GM23338 (cell line): ENCODE measurements around the gene PDIA4. TPM values are rescaled to one million over a fixed set of nuclear protein-coding genes. Genes with fewer than 3 reads are reported as not detected.
"Not testable (repeated sequence)": the region's sequence is repeated elsewhere in the genome, so short reads cannot be mapped to it uniquely, and the experiment has no call there.

ENCODE experiments used
- ATAC-seq: fragments of 200-7000 bp; cut with Tn5 transposase; 3 replicates; pipeline ENCODE4 v1.9.1; 2020
- DNase-seq: peaks from one replicate; pipeline ENCODE4 v3.0.0-alpha.2; 2015; ENCODE audit warnings: low spot score
- H2AFZ ChIP-seq: fragments of 200-600 bp; sonication (generic); 2 replicates; pipeline ENCODE4 v1.8.0; 2016; ENCODE audit warnings: antibody characterized with exemption, mild to moderate bottlenecking, moderate library complexity
- H3F3A ChIP-seq: fragments of 200-600 bp; sonication (generic); replicated peaks from 2 replicates; pipeline ENCODE4 v1.8.0; 2017; ENCODE audit warnings: antibody characterized with exemption, mixed run types, low read depth
- H3K27ac ChIP-seq: fragments of 200-600 bp; sonication (generic); 2 replicates; pipeline ENCODE4 v1.6.1; 2016; ENCODE audit warnings: low read depth
- H3K27me3 ChIP-seq: fragments of 200-600 bp; sonication (generic); 2 replicates; pipeline ENCODE4 v1.8.0; 2016; ENCODE audit warnings: mild to moderate bottlenecking, mixed run types, moderate library complexity; ENCODE audit not compliant: insufficient read depth
- H3K36me3 ChIP-seq: fragments of 200-600 bp; sonication (generic); 2 replicates; pipeline ENCODE4 v1.8.0; 2016; ENCODE audit warnings: mild to moderate bottlenecking; ENCODE audit not compliant: insufficient read depth
- H3K4me1 ChIP-seq: fragments of 200-600 bp; sonication (generic); 2 replicates; pipeline ENCODE4 v1.8.0; 2016; ENCODE audit warnings: mild to moderate bottlenecking, moderate library complexity; ENCODE audit not compliant: insufficient read depth
- H3K4me2 ChIP-seq: fragments of 200-600 bp; sonication (generic); 2 replicates; pipeline ENCODE4 v1.7.1; 2017; ENCODE audit warnings: mixed run types
- H3K4me3 ChIP-seq: fragments of 200-600 bp; sonication (generic); 2 replicates; pipeline ENCODE4 v1.6.1; 2016; ENCODE audit warnings: mixed run types
- H3K79me2 ChIP-seq: fragments of 200-600 bp; sonication (generic); replicated peaks from 2 replicates; pipeline ENCODE4 v1.8.0; 2017; ENCODE audit warnings: mild to moderate bottlenecking; ENCODE audit not compliant: insufficient read depth
- H3K9me2 ChIP-seq: fragments of 200-600 bp; sonication (generic); 2 replicates; pipeline ENCODE4 v1.8.0; 2017; ENCODE audit not compliant: insufficient read depth
- H4K20me1 ChIP-seq: fragments of 200-600 bp; sonication (generic); replicated peaks from 2 replicates; pipeline ENCODE4 v1.8.0; 2017; ENCODE audit warnings: mild to moderate bottlenecking; ENCODE audit not compliant: insufficient read depth
- H3K27ac Mint-ChIP-seq: 2 replicates; pipeline ENCODE4 v1.8.0; 2020; ENCODE audit warnings: inconsistent platforms, mild to moderate bottlenecking, moderate library complexity, mixed read lengths
- H3K27me3 Mint-ChIP-seq: 3 replicates; pipeline ENCODE4 v1.8.0; 2022; ENCODE audit warnings: low read depth, mild to moderate bottlenecking, moderate library complexity, mixed read lengths, inconsistent platforms; ENCODE audit not compliant: insufficient read depth, poor library complexity
- H3K36me3 Mint-ChIP-seq: 3 replicates; pipeline ENCODE4 v1.8.0; 2021; ENCODE audit warnings: low read depth, mild to moderate bottlenecking, inconsistent platforms, moderate library complexity, mixed read lengths
- H3K4me1 Mint-ChIP-seq: 3 replicates; pipeline ENCODE4 v1.8.0; 2020; ENCODE audit warnings: mild to moderate bottlenecking, inconsistent platforms, mixed read lengths
- H3K4me3 Mint-ChIP-seq: 3 replicates; pipeline ENCODE4 v1.8.0; 2021; ENCODE audit warnings: moderate library complexity, mild to moderate bottlenecking, inconsistent platforms, mixed read lengths
- H3K9me3 Mint-ChIP-seq: 3 replicates; pipeline ENCODE4 v1.8.0; 2020; ENCODE audit warnings: moderate library complexity, mild to moderate bottlenecking, inconsistent platforms, mixed read lengths
- CREB1 ChIP-seq: fragments of 250-450 bp; sonication (Bioruptor Pico); IDR thresholded peaks from 2 replicates; pipeline ENCODE4 v1.5.0; 2020; ENCODE audit warnings: low read depth, mild to moderate bottlenecking, moderate library complexity
- ETS1 ChIP-seq: IDR thresholded peaks from 2 replicates; pipeline ENCODE4 v1.6.1; 2016; ENCODE audit warnings: antibody characterized with exemption
- EZH2phosphoT487 ChIP-seq: fragments of 200-600 bp; sonication (generic); IDR thresholded peaks from one replicate; pipeline ENCODE4 v1.8.1; 2018; ENCODE audit warnings: antibody characterized with exemption; ENCODE audit not compliant: unreplicated experiment
- JUNB ChIP-seq: IDR thresholded peaks from one replicate; pipeline ENCODE4 v1.6.1; 2016; ENCODE audit warnings: antibody characterized with exemption; ENCODE audit not compliant: unreplicated experiment
- NANOG ChIP-seq: IDR thresholded peaks from 2 replicates; pipeline ENCODE4 v1.6.1; 2016; ENCODE audit warnings: antibody characterized with exemption, borderline replicate concordance
- POLR2AphosphoS5 ChIP-seq: IDR thresholded peaks from 2 replicates; pipeline ENCODE4 v1.6.1; 2016; ENCODE audit warnings: antibody characterized with exemption, low read depth
- ZNF114 ChIP-seq: fragments of 250-450 bp; sonication (Bioruptor Pico); IDR thresholded peaks from 2 replicates; pipeline ENCODE4 v1.5.0; 2020; ENCODE audit warnings: mild to moderate bottlenecking, moderate library complexity
- polyA plus RNA-seq: library from polyadenylated mRNA; unstranded; fragments of >200 nt; fragmentation: Nextera tagmentation; extraction: Ambion mirVana; gene quantifications from 2 replicates; pipeline ENCODE4 v1.2.1, GENCODE V29; 2016
- total RNA-seq: library from RNA; depleted of rRNA; stranded (reverse); fragments of >200 nt; shearing (Covaris generic); gene quantifications from 2 replicates; pipeline ENCODE4 v1.2.3, GENCODE V29; 2014
- TF ChIP-seq, protein P1 (sequence below), 2 experiments: fragments of 200-600 bp in 1 of 2; sonication (generic) in 1 of 2; conservative IDR thresholded peaks; 2 replicates each; pipeline versions ENCODE4 v1.5.1 to v1.6.1; 2016 to 2017; ENCODE audit warnings: antibody characterized with exemption in 2 of 2, low read depth in 2 of 2, mild to moderate bottlenecking in 2 of 2, moderate library complexity in 1 of 2

PDIA4 gene
- total and polyA plus RNA-seq, 2 experiments from 2014 or later = 196 to 332 TPM

DNA sequence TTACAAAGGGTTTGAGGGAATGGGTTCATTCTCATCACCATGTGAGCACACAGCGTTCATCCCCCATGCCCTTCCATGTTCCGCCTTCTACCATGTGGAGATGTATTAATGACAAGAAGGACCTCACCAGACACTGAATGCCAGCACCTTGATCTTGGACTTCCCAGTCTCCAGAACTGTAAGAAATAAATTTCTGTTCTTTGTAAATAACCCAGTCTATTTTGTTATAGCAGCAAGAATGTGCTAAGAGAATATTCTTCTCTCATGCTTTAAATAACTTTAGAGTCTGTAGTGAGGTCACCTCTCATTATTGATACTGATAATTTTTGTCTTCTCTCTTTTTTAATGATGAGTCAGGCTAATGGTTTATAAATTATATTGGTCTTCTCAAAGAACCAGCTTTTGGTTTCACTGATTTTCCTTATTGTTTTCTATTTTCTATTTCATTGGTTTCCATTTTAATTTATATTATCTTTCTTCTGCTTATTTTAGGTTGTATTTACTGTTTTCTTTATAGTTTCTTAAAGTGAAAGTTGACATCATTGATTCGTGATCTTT is 3.1 kb upstream of the PDIA4 start:
- peaks cover 2% of the 10 kb centered on the region for H3K27me3 Mint-ChIP-seq
- Histone ChIP-seq H2AFZ (no peak overlapping the region), H3K4me3 (no peak overlapping the region), H4K20me1 (peaks cover 12% of the 10 kb centered on the region), H3K4me1 (peaks cover 10% of the 10 kb centered on the region), H3K36me3 (no peaks in the 10 kb centered on the region), H3F3A (no peaks in the 10 kb centered on the region; the same call in 1 of the 2 replicates), H3K4me2 (no peak overlapping the region), H3K9me2 (no peaks in the 10 kb centered on the region), H3K27ac (no peak overlapping the region), H3K79me2 (peaks cover 16% of the 10 kb centered on the region), H3K27me3 (no peaks in the 10 kb centered on the region)
- DNase-seq = no peak
- no peaks in the 10 kb centered on the region for H3K36me3 Mint-ChIP-seq
- ATAC-seq = no peak
- H3K9me3 Mint-ChIP-seq = peaks cover 5% of the 10 kb centered on the region; the same call in 2 of the 3 replicates
- TF ChIP-seq NANOG = no peak
- no peak for TF ChIP-seq CREB1 (CRISPR knock-in tag)
- TF ChIP-seq ETS1 = no peak
- H3K4me3 Mint-ChIP-seq = no peak overlapping the region
- H3K4me1 Mint-ChIP-seq = peaks cover 17% of the 10 kb centered on the region; the same call in 2 of the 3 replicates
- no peak overlapping the region for H3K27ac Mint-ChIP-seq

- Histone ChIP-seq H4K20me1 (peaks cover 19% of the 10 kb centered on the region), H3K4me1 (peaks cover 13% of the 10 kb centered on the region), H3K79me2 (peaks cover 26% of the 10 kb centered on the region)
- not testable (repeated sequence) for H3K9me2 ChIP-seq, H3K27ac ChIP-seq, H3K9me3 Mint-ChIP-seq, H3K27ac Mint-ChIP-seq, H3K4me3 Mint-ChIP-seq, DNase-seq, H2AFZ ChIP-seq, H3K27me3 Mint-ChIP-seq, H3K4me2 ChIP-seq, H3K4me3 ChIP-seq, ATAC-seq, H3K36me3 ChIP-seq, H3K36me3 Mint-ChIP-seq, H3F3A ChIP-seq, H3K27me3 ChIP-seq
- peaks cover 27% of the 10 kb centered on the region for H3K4me1 Mint-ChIP-seq
Measured at GRCh38 chr7:149030439-149030838, 2.1 kb upstream of the PDIA4 start.

GRCh38 chr7:149027611-149028345 is 527 bp downstream of the PDIA4 start:
- no peak; the same call in 1 of the 3 replicates for ATAC-seq
- no peak for DNase-seq
- peaks cover 49% of the 10 kb centered on the region for H3K4me1 Mint-ChIP-seq
- TF ChIP-seq JUNB (no peak), CREB1 (CRISPR knock-in tag) (no peak), EZH2phosphoT487 (no peak), NANOG (no peak), ZNF114 (CRISPR knock-in tag) (no peak), POLR2AphosphoS5 (no peak), ETS1 (no peak)
- TF ChIP-seq, protein P1, sequence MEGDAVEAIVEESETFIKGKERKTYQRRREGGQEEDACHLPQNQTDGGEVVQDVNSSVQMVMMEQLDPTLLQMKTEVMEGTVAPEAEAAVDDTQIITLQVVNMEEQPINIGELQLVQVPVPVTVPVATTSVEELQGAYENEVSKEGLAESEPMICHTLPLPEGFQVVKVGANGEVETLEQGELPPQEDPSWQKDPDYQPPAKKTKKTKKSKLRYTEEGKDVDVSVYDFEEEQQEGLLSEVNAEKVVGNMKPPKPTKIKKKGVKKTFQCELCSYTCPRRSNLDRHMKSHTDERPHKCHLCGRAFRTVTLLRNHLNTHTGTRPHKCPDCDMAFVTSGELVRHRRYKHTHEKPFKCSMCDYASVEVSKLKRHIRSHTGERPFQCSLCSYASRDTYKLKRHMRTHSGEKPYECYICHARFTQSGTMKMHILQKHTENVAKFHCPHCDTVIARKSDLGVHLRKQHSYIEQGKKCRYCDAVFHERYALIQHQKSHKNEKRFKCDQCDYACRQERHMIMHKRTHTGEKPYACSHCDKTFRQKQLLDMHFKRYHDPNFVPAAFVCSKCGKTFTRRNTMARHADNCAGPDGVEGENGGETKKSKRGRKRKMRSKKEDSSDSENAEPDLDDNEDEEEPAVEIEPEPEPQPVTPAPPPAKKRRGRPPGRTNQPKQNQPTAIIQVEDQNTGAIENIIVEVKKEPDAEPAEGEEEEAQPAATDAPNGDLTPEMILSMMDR (conservative IDR thresholded peaks at IDR 0.05; ENCODE audit: low read depth in 2 of 2) = no peak

More at GRCh38 chr7:149027611-149028345, 527 bp downstream of the PDIA4 start:
- no peaks in the 10 kb centered on the region for H3K27me3 ChIP-seq
- peaks cover 33% of the 10 kb centered on the region for H3K4me1 ChIP-seq
- peak overlapping the region; percentile 92 for H3K27ac ChIP-seq
- H4K20me1 ChIP-seq = peaks cover 24% of the 10 kb centered on the region
- peaks cover 52% of the 10 kb centered on the region for H3K79me2 ChIP-seq
- Mint-ChIP-seq H3K9me3 (no peaks in the 10 kb centered on the region; the same call in 2 of the 3 replicates), H3K4me3 (peak overlapping the region; percentile 99), H3K27ac (peak overlapping the region; percentile 97), H3K36me3 (peaks cover 17% of the 10 kb centered on the region), H3K27me3 (peaks cover 8% of the 10 kb centered on the region)
- peak overlapping the region; percentile 38; the same call in 1 of the 2 replicates for H2AFZ ChIP-seq
- H3F3A ChIP-seq = peaks cover 11% of the 10 kb centered on the region; the same call in 1 of the 2 replicates
- peak overlapping the region; percentile 88 for H3K4me2 ChIP-seq
- 0 out of 2 replicates have a peak, but pooled peaks cover 5% of the 10 kb centered on the region for H3K36me3 ChIP-seq
- peak overlapping the region; percentile 92 for H3K4me3 ChIP-seq
- no peaks in the 10 kb centered on the region for H3K9me2 ChIP-seq
